GM18517 (cell line): ENCODE data around the gene ZFP62.

Experiments used
- ATAC-seq: cut with Tn5 transposase; IDR thresholded peaks from one replicate; pipeline ENCODE4 v1.9.1; 2021; ENCODE audit warnings: mild to moderate bottlenecking, moderate library complexity; ENCODE audit not compliant: unreplicated experiment

The ZFP62 gene

GRCh38 chr5:180869587-180869986 is 8.5 kb upstream of the ZFP62 start:
- no peak for ATAC-seq

DNA sequence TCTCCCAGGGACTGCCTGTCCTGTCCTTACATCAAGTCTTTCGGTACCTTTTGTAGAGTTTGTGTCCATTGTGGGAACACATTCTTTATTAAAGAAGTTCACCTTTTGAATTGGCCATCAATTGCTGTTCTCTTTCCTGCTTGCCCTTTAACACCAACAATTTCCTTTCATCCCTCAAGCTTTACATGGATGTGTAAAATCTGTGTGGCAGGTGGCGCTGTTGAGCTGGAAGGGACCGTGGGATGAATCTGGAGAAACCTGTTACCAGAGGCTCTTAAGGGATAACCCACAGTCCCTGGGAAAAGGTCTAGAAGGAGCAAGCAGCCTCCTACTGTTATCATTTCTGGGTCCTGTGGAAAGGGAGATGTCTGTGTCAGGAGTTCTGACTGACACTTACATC is 7.9 kb upstream of the ZFP62 start:
- no peak for ATAC-seq

GRCh38 chr5:180866985-180867384 is 5.9 kb upstream of the ZFP62 start:
- no peak for ATAC-seq

- no peak for ATAC-seq
These were observed 5.1 kb upstream of the ZFP62 start for GRCh38 chr5:180865981-180866695.

DNA sequence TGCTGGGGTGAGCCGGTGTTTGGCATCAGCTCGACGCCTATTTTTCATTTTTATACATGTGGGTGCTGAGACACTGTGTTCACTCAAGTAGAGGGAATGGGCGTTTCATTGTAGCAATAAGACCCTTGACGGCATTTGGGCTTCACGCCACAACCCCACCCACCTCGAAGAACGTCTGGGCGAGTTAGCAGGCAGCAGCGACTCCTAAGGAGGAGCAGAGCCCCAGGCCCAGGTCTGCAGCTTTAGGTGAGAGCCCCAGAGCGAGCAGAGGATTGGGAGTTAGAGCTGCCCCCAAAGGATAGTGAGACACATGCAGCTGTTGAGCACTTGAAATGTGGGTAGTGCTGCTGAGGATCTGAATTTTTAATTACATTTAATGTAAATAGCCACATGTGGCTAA is 1.6 kb upstream of the ZFP62 start:
- no peak for ATAC-seq

GRCh38 chr5:180860273-180860886 is 696 bp downstream of the ZFP62 start:
- peak; percentile 45 for ATAC-seq

DNA sequence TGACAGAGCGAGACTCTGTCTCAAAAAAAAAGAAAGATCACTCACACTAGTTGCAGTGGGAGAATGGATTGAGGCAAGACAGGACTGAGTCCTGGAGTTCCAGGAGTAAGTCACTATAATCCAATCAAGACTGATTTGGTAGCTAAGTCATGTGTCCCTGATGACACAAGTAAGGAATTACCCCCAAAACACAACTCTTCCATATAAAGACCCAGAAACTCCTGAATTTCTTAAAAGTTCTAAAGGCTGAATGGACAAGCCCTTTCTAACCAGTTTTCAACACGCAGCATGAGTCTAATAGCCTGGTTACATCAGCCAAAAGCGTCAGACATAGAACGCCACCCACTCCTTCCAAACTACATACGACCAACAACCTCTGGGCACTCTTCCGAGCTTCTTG is 2.5 kb downstream of the ZFP62 start:
- ATAC-seq: no peak

GRCh38 chr5:180853848-180854176 is 7.3 kb downstream of the ZFP62 start:
- ATAC-seq: no peak

DNA sequence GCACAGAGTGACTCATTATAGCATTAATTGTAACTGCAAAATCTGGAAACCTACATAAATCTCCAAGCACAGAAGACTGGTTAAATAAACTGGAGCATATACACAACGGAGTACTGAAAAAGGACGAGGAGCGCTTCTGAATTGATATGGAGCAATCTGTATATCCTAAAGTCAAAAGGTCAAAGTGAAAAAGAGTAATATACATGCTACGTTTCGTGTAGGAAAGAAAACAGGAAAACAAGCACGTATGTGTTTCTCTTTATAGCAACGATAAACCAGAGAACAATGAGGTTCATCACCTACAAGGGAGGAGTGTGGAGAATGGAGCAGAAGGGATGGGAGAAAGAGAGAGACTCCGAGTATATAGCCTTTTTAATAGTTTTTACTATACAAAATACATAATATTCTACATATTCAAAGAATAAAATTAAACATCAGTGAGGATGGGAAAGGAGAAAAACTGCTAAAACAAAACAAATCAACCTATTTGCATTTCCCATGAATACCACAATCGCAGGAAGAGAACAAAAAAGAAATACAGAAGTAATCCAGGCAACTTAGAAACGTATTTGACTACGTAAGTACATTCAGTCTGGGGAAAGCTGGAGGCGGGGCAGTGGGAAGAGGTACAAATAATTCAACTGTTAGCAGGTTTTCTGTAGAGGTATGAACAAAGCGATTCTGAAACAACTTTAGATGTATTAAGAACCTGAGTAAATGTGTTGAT is 7.8 kb downstream of the ZFP62 start:
- ATAC-seq: no peak

DNA sequence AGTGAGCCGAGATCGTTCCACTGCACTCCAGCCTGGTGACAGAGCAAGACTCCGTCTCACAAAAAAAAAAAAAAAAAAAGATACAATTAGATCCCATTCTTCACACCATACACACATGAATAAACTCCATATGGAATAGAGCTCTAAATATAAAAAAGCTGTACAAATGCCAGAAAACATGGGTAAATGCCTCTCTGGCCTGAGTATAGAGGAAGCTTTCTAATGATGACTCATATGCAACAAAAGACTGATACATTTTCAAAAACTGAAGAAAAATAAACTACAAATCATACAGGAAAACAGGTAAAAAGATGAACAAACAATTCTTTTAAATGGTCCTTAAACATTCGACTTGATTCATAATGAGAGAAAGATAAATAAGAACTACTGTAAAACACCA is 8.6 kb downstream of the ZFP62 start:
- no peak for ATAC-seq

DNA sequence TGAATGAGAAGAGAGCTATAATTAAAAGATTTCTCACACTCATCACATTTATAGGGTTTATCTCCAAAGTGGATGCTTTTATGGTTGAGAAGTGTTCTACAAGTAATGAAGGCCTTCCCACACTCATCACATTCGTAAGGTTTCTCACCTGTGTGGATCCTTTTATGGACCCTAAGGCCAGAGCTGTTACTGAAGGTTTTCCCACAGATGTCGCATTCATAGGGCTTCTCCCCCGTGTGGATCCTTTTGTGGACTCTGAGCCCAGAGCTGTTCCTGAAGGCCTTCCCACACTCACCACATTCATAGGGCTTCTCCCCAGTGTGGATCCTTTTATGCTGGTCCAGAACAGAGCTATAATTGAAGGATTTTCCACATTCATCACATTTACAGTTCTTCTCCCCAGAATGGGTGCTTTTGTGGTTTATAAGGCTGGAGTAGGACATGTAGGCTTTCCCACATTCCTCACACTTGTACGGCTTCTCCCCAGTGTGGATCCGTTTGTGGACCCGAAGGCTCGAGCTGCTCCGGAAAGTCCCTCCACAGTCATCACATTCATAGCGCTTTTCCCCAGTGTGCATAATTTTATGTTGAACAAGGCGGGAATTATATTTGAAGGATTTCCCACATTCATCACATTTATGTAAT is 10.5 kb downstream of the ZFP62 start:
- ATAC-seq: no peak

DNA sequence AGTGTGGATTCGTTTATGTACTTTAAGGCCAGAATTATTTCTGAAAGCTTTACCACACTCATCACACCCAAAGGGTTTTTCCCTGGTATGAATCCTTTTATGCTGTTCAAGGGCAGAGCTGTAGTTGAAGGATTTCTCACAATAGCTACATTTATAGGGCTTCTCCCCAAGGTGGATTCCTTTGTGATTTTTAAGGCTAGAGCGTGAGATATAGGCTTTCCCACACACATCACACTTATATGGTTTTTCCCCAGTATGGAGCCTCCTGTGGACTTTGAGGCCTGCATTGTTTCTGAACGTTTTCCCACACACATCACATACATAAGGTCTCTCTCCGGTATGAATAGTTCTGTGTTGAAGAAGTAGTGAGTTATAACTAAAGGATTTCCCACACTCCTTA is 11.2 kb downstream of the ZFP62 start:
- no peak for ATAC-seq

GRCh38 chr5:180848878-180849277 is 12.2 kb downstream of the ZFP62 start:
- no peak for ATAC-seq

- no peak for ATAC-seq
These were observed 12.8 kb downstream of the ZFP62 start for GRCh38 chr5:180848265-180848664.

GRCh38 chr5:180847026-180847425 is 14.1 kb downstream of the ZFP62 start:
- ATAC-seq: no peak

- no peak for ATAC-seq
These were observed 16.2 kb downstream of the ZFP62 start for GRCh38 chr5:180844858-180845257.

DNA sequence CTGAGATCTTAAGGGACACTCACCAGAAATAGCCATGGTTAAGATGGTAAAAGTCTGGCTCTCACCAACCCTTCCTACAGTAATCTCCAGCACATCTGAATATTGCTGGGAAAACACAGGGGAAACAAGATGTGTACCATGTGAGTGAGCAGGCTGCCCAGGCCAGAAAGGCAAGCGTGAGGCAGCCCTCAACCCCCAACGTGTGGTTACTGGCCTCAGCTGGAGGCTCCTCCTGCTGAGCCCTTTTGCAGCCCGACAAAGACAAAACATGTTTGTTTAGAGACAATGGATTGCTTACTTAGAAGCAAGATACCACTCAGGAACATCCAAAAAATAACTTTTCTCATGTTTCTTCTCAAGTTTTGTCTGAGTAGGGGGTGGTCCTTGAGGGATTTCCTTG is 16.6 kb downstream of the ZFP62 start:
- no peak for ATAC-seq

DNA sequence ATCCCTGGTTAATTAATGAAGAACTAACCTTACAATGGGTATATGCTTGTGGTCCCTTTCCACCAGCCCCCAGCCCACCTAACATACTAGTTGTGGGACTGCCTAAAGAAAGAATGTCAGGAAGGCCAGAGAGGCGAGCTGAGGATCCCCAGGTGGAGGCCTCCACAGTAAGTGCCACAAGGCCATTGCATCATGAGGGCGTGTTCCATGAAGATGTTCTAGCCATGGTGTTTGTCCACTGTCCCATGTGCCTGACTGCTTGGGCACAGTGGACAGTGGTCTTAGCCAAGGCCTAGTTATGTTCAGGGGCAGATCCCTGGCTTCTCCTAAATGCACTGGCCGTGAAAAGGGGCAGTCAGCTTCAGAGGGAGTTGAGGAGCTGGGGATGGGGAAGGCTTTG is 21.1 kb downstream of the ZFP62 start:
- no peak for ATAC-seq

GRCh38 chr5:180839227-180839626 is 21.8 kb downstream of the ZFP62 start:
- no peak for ATAC-seq

DNA sequence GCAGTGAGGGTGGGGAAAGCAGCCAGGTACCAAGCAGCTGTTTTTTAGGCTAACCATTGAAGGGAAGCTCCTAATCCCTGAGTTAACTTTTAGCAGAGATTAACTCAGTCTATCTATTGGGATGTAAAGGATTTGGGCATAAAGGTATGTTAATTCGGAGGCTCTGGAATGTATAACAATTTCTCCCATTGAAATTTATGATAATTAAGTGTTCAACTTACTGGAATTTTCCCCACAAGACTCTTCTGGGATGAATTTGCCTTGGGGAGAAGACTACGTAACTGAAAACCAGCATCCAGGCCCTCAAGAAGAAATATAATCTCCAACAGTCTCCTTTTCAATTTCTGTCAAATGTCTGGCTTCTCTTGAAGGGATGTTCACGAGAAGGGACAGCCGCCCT is 23.6 kb downstream of the ZFP62 start:
- no peak for ATAC-seq

- peak; percentile 63 for ATAC-seq
These were observed 28.4 kb downstream of the ZFP62 start for GRCh38 chr5:180832638-180833068.
